ENCODE results near the gene DLG5. TPM values are rescaled to one million over a fixed set of nuclear protein-coding genes. Genes with fewer than 3 reads are reported as not detected.

DLG5 gene
- total RNA-seq, 1 experiment from 2014 or later = 127 TPM

DNA sequence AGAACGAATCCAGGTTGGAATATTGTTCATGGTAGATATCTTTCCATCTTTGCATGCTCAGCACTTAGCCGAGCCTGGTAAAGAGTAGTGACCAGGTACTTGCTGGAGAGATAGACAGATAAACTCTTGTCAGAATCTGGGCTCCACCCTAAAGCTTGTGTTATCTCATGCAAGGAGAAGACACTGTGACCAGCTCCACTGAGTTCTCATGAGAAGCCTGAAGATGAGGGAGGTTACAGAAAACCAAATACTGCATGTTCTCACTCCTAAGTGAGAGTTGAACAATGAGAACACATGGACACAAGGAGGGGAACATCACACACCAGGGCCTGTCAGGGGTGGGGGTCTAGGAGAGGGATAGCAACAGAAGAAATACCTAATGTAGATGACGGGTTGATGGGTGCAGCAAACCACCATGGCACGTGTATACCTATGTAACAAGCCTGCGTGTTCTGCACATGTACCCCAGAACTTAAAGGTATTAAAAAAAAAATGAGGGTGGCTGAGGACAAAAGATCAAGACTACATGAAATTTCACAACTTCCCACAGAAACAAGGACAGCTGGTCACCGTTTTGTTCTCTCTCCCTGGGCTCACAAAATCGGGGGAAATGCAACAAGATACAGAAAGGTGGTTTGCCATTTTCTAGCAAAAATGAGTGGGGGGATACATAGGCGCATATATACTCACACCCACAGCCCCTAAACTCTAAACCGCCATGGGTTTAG lies 17.4 kb downstream of the DLG5 start:
- intact Hi-C loops (cut with micrococcal nuclease) = no loop called here
- POLR2A ChIA-PET = interaction anchor here (1.0 to 4.3 kb wide), 7 partner anchors 10 to 77 kb away, joined by 3 to 23 read pairs (median 4); no protein-coding TSS in a partner anchor
- Mint-ChIP-seq H3K27me3 (ENCODE audit: insufficient read depth, unreplicated experiment) (no peaks in the 10 kb centered on the region), H3K36me3 (ENCODE audit: insufficient read depth, unreplicated experiment) (peaks cover 46% of the 10 kb centered on the region), H3K4me1 (ENCODE audit: insufficient read depth, unreplicated experiment) (peaks cover 58% of the 10 kb centered on the region), H3K27ac (ENCODE audit: low read depth, unreplicated experiment) (peak overlapping the region; percentile 76), H3K4me3 (ENCODE audit: unreplicated experiment) (peak overlapping the region; percentile 39), H3K9me3 (ENCODE audit: unreplicated experiment) (no peaks in the 10 kb centered on the region)
- CTCF ChIA-PET = interaction anchor here (0.9 to 1.3 kb wide), 3 partner anchors 11 to 66 kb away, joined by 3 to 5 read pairs (median 4); no protein-coding TSS in a partner anchor
- TF ChIP-seq, protein P1, sequence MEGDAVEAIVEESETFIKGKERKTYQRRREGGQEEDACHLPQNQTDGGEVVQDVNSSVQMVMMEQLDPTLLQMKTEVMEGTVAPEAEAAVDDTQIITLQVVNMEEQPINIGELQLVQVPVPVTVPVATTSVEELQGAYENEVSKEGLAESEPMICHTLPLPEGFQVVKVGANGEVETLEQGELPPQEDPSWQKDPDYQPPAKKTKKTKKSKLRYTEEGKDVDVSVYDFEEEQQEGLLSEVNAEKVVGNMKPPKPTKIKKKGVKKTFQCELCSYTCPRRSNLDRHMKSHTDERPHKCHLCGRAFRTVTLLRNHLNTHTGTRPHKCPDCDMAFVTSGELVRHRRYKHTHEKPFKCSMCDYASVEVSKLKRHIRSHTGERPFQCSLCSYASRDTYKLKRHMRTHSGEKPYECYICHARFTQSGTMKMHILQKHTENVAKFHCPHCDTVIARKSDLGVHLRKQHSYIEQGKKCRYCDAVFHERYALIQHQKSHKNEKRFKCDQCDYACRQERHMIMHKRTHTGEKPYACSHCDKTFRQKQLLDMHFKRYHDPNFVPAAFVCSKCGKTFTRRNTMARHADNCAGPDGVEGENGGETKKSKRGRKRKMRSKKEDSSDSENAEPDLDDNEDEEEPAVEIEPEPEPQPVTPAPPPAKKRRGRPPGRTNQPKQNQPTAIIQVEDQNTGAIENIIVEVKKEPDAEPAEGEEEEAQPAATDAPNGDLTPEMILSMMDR (IDR thresholded peaks at IDR 0.05; ENCODE audit: unreplicated experiment) = no peak
- DNase-seq (ENCODE audit: unreplicated experiment) = no peak
- BruUV-seq (replicated peaks) = no TSS peak

- Mint-ChIP-seq H3K4me3 (ENCODE audit: unreplicated experiment) (no peak overlapping the region), H3K27me3 (ENCODE audit: insufficient read depth, unreplicated experiment) (no peaks in the 10 kb centered on the region), H3K27ac (ENCODE audit: low read depth, unreplicated experiment) (peak overlapping the region; percentile 76), H3K9me3 (ENCODE audit: unreplicated experiment) (no peaks in the 10 kb centered on the region), H3K36me3 (ENCODE audit: insufficient read depth, unreplicated experiment) (peaks cover 52% of the 10 kb centered on the region), H3K4me1 (ENCODE audit: insufficient read depth, unreplicated experiment) (peaks cover 58% of the 10 kb centered on the region)
- TF ChIP-seq, protein P1 (IDR thresholded peaks at IDR 0.05; ENCODE audit: unreplicated experiment) = peak; percentile 37
- intact Hi-C loops (cut with micrococcal nuclease) = loop anchor here (1.0 kb wide), 1 partner anchor 66 kb away; no protein-coding TSS in a partner anchor
- POLR2A ChIA-PET = interaction anchor here (0.8 to 4.3 kb wide), 8 partner anchors 9 to 78 kb away, joined by 3 to 23 read pairs (median 4); no protein-coding TSS in a partner anchor
- no TSS peak for BruUV-seq (replicated peaks)
- peak; percentile 68 for DNase-seq (ENCODE audit: unreplicated experiment)
- CTCF ChIA-PET = interaction anchor here (0.9 to 1.3 kb wide), 3 partner anchors 12 to 67 kb away, joined by 3 to 5 read pairs (median 4); no protein-coding TSS in a partner anchor
Observed at GRCh38 chr10:77907900-77908717, 18.4 kb downstream of the DLG5 start.

DNA sequence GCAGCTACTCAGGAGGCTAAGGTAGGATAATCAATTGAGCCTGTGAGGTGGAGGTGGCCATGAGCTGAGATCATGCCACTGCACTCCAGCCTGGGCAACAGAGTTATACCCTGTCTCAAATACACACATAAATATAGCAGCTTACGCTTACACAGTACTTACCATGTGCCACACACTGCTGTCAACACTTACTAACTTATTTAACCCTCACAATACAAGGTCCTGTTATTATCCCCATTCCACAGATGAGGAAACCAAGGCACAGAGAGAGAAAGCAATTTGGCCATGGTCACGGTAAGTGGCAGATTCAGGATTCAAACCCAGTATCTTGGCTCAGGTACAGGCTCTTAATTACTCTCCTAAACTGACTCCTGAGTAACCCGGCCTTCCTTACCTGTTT lies 19.1 kb downstream of the DLG5 start:
- H3K27me3 Mint-ChIP-seq (ENCODE audit: insufficient read depth, unreplicated experiment) = no peaks in the 10 kb centered on the region
- H3K27ac Mint-ChIP-seq (ENCODE audit: low read depth, unreplicated experiment) = peak overlapping the region; percentile 76
- TF ChIP-seq, protein P1 (IDR thresholded peaks at IDR 0.05; ENCODE audit: unreplicated experiment) = no peak
- POLR2A ChIA-PET = no interaction called here
- H3K4me1 Mint-ChIP-seq (ENCODE audit: insufficient read depth, unreplicated experiment) = peaks cover 58% of the 10 kb centered on the region
- intact Hi-C loops (cut with micrococcal nuclease) = no loop called here
- peaks cover 56% of the 10 kb centered on the region for H3K36me3 Mint-ChIP-seq (ENCODE audit: insufficient read depth, unreplicated experiment)
- no peak for DNase-seq (ENCODE audit: unreplicated experiment)
- no peaks in the 10 kb centered on the region for H3K9me3 Mint-ChIP-seq (ENCODE audit: unreplicated experiment)
- CTCF ChIA-PET = interaction anchor here (0.5 to 2.3 kb wide), 5 partner anchors 13 to 1044 kb away, joined by 3 to 6 read pairs (median 4); no protein-coding TSS in a partner anchor
- H3K4me3 Mint-ChIP-seq (ENCODE audit: unreplicated experiment) = no peak overlapping the region
- no TSS peak for BruUV-seq (replicated peaks)

Measured in MCF 10A (cell line).